ENCODE results near the gene NELFA.
"Not testable (repeated sequence)": the region's sequence is repeated elsewhere in the genome, so short reads cannot be mapped to it uniquely, and the experiment has no call there.

NELFA gene

GRCh38 chr4:2040391-2041238 lies 31.8 kb upstream of the NELFA start:
- no peak for DNase-seq

GRCh38 chr4:2036866-2037265 lies 28.1 kb upstream of the NELFA start:
- DNase-seq, result no peak

DNA sequence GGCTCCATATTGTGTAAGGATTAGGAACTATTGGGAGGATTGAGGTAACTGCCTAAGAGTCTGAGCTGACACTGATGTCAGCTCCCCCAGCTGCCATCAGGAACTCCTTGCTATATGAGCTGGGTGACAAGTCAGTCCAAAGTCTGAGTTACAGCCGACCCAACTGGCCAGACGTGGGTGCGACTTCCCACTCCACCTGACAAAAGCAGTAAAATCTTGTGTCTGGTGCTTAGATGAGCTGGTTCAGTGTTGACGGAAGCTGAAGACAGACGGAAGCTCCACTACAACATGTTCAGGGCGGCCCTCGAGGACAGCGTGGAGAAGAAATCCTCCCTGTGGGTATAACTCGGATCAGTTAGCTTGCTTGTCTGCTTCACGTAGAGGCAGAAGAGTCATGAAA lies 27.6 kb upstream of the NELFA start:
- no peak for DNase-seq

- not testable (repeated sequence) for DNase-seq
Measured at GRCh38 chr4:2031161-2031560, 22.4 kb upstream of the NELFA start.

GRCh38 chr4:2027120-2027519 lies 18.3 kb upstream of the NELFA start:
- not testable (repeated sequence) for DNase-seq

- DNase-seq, result no peak
Measured at GRCh38 chr4:2025817-2026216, 17.0 kb upstream of the NELFA start.

DNA sequence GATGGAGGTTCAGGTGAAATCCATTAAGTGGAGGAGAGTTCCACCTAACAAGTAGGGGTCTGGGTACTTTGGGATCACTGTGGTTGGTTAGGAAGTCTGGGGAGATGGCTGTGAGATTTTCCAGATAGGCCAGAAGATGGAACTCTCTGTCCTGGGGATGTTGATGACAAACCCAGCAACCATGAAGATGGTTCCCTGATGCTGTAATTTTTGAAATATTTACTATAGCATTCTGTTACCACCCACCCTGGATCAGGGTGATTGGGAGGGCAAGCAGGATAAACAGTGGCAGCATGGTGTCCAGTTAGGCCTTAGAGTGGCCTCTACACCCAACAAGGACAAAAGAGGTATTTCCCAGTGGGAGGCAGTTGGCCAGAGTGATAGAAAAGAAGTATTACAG lies 15.9 kb upstream of the NELFA start:
- no peak for DNase-seq

GRCh38 chr4:2021358-2022018 lies 12.7 kb upstream of the NELFA start:
- not testable (repeated sequence) for DNase-seq

GRCh38 chr4:2015008-2015407 lies 6.2 kb upstream of the NELFA start:
- DNase-seq, result no peak

- no peak for DNase-seq
Measured at GRCh38 chr4:2011583-2011982, 2.8 kb upstream of the NELFA start.

DNA sequence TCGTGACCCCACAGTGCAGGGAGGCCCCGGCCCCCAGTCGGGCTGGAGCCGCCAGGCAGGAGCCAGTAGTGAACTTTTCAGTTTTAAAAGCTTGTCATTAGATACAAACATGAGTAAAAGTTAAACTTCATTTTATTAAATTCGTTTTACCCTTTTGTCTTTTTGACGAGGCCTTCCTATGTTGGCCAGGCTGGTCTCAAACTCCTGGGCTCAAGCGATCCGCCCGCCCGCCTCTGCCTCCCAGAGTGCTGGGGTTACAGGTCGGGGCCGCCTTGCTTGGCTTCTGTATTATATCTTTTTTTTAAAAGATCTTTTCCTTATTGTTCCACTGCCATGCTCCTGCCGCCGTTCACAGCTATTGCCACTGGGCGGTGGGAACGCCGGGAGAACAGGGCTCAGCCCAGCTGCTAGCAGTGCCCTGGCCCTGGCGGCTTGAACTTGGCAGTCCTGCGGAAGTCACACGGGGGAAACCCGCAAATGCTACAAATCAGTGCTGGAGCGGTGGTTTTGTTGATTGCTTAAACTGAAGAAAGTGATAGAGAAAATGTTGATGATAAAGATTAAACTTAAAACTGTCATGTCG lies 968 bp upstream of the NELFA start:
- DNase-seq, result peak; percentile 13

DNA sequence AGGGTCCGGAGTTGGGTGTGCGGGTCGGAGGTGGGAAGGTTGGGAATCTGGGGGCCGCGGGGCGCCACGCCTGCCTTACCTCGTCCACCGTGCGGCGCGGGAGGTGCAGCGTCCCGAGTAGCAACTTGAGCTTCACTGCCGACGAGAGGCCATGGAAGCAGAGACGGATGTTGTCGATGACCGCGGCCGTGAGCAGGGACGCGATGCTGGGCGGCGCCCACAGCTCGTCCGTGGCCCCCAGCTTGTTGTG lies 178 bp downstream of the NELFA start:
- no peak for DNase-seq

- no peak for DNase-seq
Measured at GRCh38 chr4:2007804-2008670, 737 bp downstream of the NELFA start.

DNA sequence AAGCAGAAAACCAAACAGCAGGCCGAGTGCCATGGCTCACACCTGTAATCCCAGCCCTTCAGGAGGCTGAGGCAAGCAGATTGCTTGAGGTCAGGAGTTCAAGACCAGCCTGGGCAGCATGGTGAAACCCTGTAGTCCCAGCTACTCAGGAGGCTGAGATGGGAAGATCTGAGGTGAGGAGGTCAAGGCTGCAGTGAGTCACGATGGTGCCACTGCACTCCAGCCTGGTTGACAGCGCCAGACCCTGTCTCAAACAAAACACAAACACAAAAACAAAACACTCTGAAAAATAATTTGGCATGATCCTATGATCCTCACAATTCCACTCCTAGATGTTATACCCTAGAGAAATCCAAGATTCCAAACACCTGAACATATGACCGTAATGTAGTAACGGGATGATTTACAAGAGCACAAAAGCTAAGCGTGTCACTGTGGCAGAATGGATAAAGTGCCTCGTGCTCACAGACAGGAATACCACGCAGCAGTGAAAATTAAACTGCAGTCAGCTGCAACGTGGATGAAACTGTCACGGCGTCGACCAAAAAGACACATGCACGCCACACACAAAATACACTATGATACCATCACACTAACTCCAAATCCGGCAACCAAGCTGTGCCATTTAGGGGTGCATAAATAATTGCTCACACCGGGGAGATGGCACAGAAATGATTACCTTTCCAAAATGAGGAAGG lies 1.7 kb downstream of the NELFA start:
- no peak for DNase-seq

- DNase-seq, result no peak
Measured at GRCh38 chr4:2006367-2006766, 2.4 kb downstream of the NELFA start.

- not testable (repeated sequence) for DNase-seq
Measured at GRCh38 chr4:2003361-2003760, 5.4 kb downstream of the NELFA start.

GRCh38 chr4:1999308-1999707 lies 9.5 kb downstream of the NELFA start:
- not testable (repeated sequence) for DNase-seq

GRCh38 chr4:1998296-1998695 lies 10.5 kb downstream of the NELFA start:
- no peak for DNase-seq

GRCh38 chr4:1997712-1998111 lies 11.1 kb downstream of the NELFA start:
- DNase-seq, result no peak

- no peak for DNase-seq
Measured at GRCh38 chr4:1996866-1997611, 11.7 kb downstream of the NELFA start.

GRCh38 chr4:1994938-1995337 lies 13.8 kb downstream of the NELFA start:
- no peak for DNase-seq

Measured in NCI-H446 treated with DMSO at 0.1 percent for 48 hours (cell line).